HepG2 (cell line): ENCODE results near the gene EMC9. TPM values are rescaled to one million over a fixed set of nuclear protein-coding genes. Genes with fewer than 3 reads are reported as not detected.

Source experiments
- EP300 ChIP-seq, 3 experiments: sonication (generic) in 1 of 3; formaldehyde crosslinking in 1 of 3; IDR thresholded peaks; 2 replicates each; pipeline versions ENCODE4 v1.5.1 to v1.6.1; 2011 to 2020; ENCODE audit warnings: low read depth in 2 of 3, low read length in 2 of 3, borderline replicate concordance in 1 of 3, improper control_type of control experiment in 1 of 3, mild to moderate bottlenecking in 1 of 3, missing genetic modification reagents in 1 of 3, moderate library complexity in 1 of 3
- MIXL1 ChIP-seq: IDR thresholded peaks from 2 replicates; pipeline ENCODE4 v1.6.1; 2016
- PAF1 ChIP-seq: IDR thresholded peaks from 2 replicates; pipeline ENCODE4 v1.6.1; 2016; ENCODE audit warnings: missing genetic modification reagents, missing compliant biosample characterization
- PPARG ChIP-seq: conservative IDR thresholded peaks from 2 replicates; pipeline ENCODE4 v1.6.1; 2016; ENCODE audit warnings: missing biosample characterization, missing genetic modification reagents
- RFX5 ChIP-seq: IDR thresholded peaks from 2 replicates; pipeline ENCODE4 v1.6.1; 2011; ENCODE audit warnings: low read depth, low read length, improper control_type of control experiment
- SMARCE1 ChIP-seq: fragments of 450-650 bp; IDR thresholded peaks from 2 replicates; pipeline ENCODE4 v1.6.1; 2017; ENCODE audit warnings: borderline replicate concordance
- STAG1 ChIP-seq: sonication (generic); formaldehyde crosslinking; IDR thresholded peaks from 2 replicates; pipeline ENCODE4 v1.4.0; 2020; ENCODE audit warnings: missing genetic modification reagents
- THYN1 ChIP-seq: sonication (generic); formaldehyde crosslinking; IDR thresholded peaks from 2 replicates; pipeline ENCODE4 v1.8.1; 2023; ENCODE audit warnings: low read depth, mild to moderate bottlenecking, moderate library complexity, missing genetic modification reagents, borderline replicate concordance
- XBP1 ChIP-seq: sonication (generic); formaldehyde crosslinking; IDR thresholded peaks from 2 replicates; pipeline ENCODE4 v1.5.0; 2020; ENCODE audit warnings: missing genetic modification reagents
- ZBTB49 ChIP-seq: sonication (generic); formaldehyde crosslinking; IDR thresholded peaks from 2 replicates; pipeline ENCODE4 v1.4.0; 2020; ENCODE audit warnings: missing genetic modification reagents, borderline replicate concordance
- ZNF333 ChIP-seq: sonication (generic); formaldehyde crosslinking; IDR thresholded peaks from 2 replicates; pipeline ENCODE4 v1.4.0; 2020; ENCODE audit warnings: mild to moderate bottlenecking, missing genetic modification reagents, borderline replicate concordance
- ZNF350 ChIP-seq: sonication (generic); formaldehyde crosslinking; IDR thresholded peaks from 2 replicates; pipeline ENCODE4 v1.4.0; 2020; ENCODE audit warnings: mild to moderate bottlenecking, low read depth, missing genetic modification reagents, borderline replicate concordance
- ZNF362 ChIP-seq: sonication (generic); formaldehyde crosslinking; IDR thresholded peaks from 2 replicates; pipeline ENCODE4 v1.4.0; 2020; ENCODE audit warnings: missing genetic modification reagents, mild to moderate bottlenecking, borderline replicate concordance
- ZNF460 ChIP-seq: sonication (generic); formaldehyde crosslinking; IDR thresholded peaks from 2 replicates; pipeline ENCODE4 v1.5.1; 2020; ENCODE audit warnings: missing genetic modification reagents, mild to moderate bottlenecking, borderline replicate concordance
- ZNF703 ChIP-seq: sonication (generic); formaldehyde crosslinking; IDR thresholded peaks from 2 replicates; pipeline ENCODE4 v1.5.1; 2020; ENCODE audit warnings: missing genetic modification reagents, mild to moderate bottlenecking, moderate library complexity, borderline replicate concordance
- ZNF713 ChIP-seq: sonication (generic); formaldehyde crosslinking; IDR thresholded peaks from 2 replicates; pipeline ENCODE4 v1.4.0; 2020; ENCODE audit warnings: mild to moderate bottlenecking, missing genetic modification reagents
- polyA plus RNA-seq, 8 experiments: library from polyadenylated mRNA; depleted of rRNA in 3 of 8; stranded (reverse) in 7 of 8; unstranded in 1 of 8; fragments of >200 nt; fragmentation: Illumina TruSeq in 4 of 8; extraction: Trizol in 4 of 8; gene quantifications; 2 replicates each; pipeline versions ENCODE4 v1.2.1 to v1.2.3, GENCODE V29; 2011 to 2016; ENCODE audit warnings: low read depth in 4 of 8, missing spikeins in 1 of 8, mixed read lengths in 1 of 8; ENCODE audit not compliant: insufficient read depth in 1 of 8
- total RNA-seq, 5 experiments: library from RNA; depleted of rRNA; stranded (reverse); fragments of >200 nt; fragmentation: Illumina TruSeq; extraction: Trizol; gene quantifications; 2 replicates each; pipeline ENCODE4 v1.2.3, GENCODE V29; 2016; ENCODE audit warnings: low read depth in 1 of 5
- TF ChIP-seq, protein P1 (sequence below): sonication (generic); formaldehyde crosslinking; IDR thresholded peaks from 2 replicates; pipeline ENCODE4 v1.5.0; 2020; ENCODE audit warnings: mild to moderate bottlenecking, missing genetic modification reagents
- TF ChIP-seq, protein P2 (sequence below): sonication (generic); formaldehyde crosslinking; IDR thresholded peaks from 2 replicates; pipeline ENCODE4 v1.4.0; 2020; ENCODE audit warnings: mild to moderate bottlenecking, missing genetic modification reagents

The EMC9 gene
- total and polyA plus RNA-seq, 2 of the 13 experiments (the other 11 are each of a cell fraction or from before 2014, with no cell fraction given), result 60.5 to 78.7 TPM

- TF ChIP-seq THYN1 (no peak), PPARG (CRISPR knock-in tag) (no peak), MIXL1 (CRISPR knock-in tag) (no peak), EP300 (IDR thresholded peaks at IDR 0.05; ENCODE audit: low read depth in 2 of 2, low read length in 2 of 2) (no peak), EP300 (CRISPR knock-in tag; IDR thresholded peaks at IDR 0.05; ENCODE audit: borderline replicate concordance) (0 out of 2 replicates have a peak, but pooled peaks have one; percentile 43), ZNF713 (CRISPR knock-in tag) (no peak), ZBTB49 (no peak), ZNF362 (no peak), PAF1 (CRISPR knock-in tag) (no peak), RFX5 (no peak), SMARCE1 (no peak), XBP1 (CRISPR knock-in tag) (no peak), STAG1 (CRISPR knock-in tag) (no peak), ZNF703 (CRISPR knock-in tag) (no peak), ZNF333 (CRISPR knock-in tag) (peak; percentile 34; the same call in 1 of the 2 replicates), ZNF350 (CRISPR knock-in tag) (no peak), ZNF460 (CRISPR knock-in tag) (no peak)
- TF ChIP-seq, protein P1, sequence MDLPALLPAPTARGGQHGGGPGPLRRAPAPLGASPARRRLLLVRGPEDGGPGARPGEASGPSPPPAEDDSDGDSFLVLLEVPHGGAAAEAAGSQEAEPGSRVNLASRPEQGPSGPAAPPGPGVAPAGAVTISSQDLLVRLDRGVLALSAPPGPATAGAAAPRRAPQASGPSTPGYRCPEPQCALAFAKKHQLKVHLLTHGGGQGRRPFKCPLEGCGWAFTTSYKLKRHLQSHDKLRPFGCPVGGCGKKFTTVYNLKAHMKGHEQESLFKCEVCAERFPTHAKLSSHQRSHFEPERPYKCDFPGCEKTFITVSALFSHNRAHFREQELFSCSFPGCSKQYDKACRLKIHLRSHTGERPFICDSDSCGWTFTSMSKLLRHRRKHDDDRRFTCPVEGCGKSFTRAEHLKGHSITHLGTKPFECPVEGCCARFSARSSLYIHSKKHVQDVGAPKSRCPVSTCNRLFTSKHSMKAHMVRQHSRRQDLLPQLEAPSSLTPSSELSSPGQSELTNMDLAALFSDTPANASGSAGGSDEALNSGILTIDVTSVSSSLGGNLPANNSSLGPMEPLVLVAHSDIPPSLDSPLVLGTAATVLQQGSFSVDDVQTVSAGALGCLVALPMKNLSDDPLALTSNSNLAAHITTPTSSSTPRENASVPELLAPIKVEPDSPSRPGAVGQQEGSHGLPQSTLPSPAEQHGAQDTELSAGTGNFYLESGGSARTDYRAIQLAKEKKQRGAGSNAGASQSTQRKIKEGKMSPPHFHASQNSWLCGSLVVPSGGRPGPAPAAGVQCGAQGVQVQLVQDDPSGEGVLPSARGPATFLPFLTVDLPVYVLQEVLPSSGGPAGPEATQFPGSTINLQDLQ (CRISPR knock-in tag), result no peak
- TF ChIP-seq, protein P2, sequence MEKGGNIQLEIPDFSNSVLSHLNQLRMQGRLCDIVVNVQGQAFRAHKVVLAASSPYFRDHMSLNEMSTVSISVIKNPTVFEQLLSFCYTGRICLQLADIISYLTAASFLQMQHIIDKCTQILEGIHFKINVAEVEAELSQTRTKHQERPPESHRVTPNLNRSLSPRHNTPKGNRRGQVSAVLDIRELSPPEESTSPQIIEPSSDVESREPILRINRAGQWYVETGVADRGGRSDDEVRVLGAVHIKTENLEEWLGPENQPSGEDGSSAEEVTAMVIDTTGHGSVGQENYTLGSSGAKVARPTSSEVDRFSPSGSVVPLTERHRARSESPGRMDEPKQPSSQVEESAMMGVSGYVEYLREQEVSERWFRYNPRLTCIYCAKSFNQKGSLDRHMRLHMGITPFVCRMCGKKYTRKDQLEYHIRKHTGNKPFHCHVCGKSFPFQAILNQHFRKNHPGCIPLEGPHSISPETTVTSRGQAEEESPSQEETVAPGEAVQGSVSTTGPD (CRISPR knock-in tag), result no peak
These were observed 45.6 kb upstream of the EMC9 start (continued) for GRCh38 chr14:24186831-24187538.
